SK-N-SH treated with all-trans-retinoic acid at 6 μM for 48 hours (cell line): Measurements from ENCODE around the gene CTSK.

ENCODE experiments used
- ATAC-seq: fragments of 200-7000 bp; cut with Tn5 transposase; 3 replicates; pipeline ENCODE4 v1.9.1; 2020; ENCODE audit warnings: mild to moderate bottlenecking, moderate library complexity
- ARNTL ChIP-seq: fragments of 450-650 bp; formaldehyde crosslinking; IDR thresholded peaks from 2 replicates; pipeline ENCODE4 v1.5.0; 2020; ENCODE audit warnings: low read depth, mild to moderate bottlenecking, moderate library complexity, borderline replicate concordance
- CREB5 ChIP-seq: fragments of 250-450 bp; sonication (Bioruptor Pico); IDR thresholded peaks from 2 replicates; pipeline ENCODE4 v1.5.1; 2020; ENCODE audit warnings: low read depth, mild to moderate bottlenecking, moderate library complexity
- CSRNP3 ChIP-seq: fragments of 250-450 bp; sonication (Bioruptor Pico); IDR thresholded peaks from 2 replicates; pipeline ENCODE4 v1.5.1; 2021; ENCODE audit warnings: mild to moderate bottlenecking, moderate library complexity
- GLIS3 ChIP-seq: fragments of 250-450 bp; sonication (Bioruptor Pico); IDR thresholded peaks from 2 replicates; pipeline ENCODE4 v1.5.0; 2020; ENCODE audit warnings: mild to moderate bottlenecking, moderate library complexity
- ISL1 ChIP-seq: fragments of 250-450 bp; sonication (Bioruptor Pico); IDR thresholded peaks from 2 replicates; pipeline ENCODE4 v2.1.2; 2022; ENCODE audit warnings: mild to moderate bottlenecking, moderate library complexity
- OSR1 ChIP-seq: fragments of 250-450 bp; sonication (Bioruptor Pico); IDR thresholded peaks from 2 replicates; pipeline ENCODE4 v1.8.0; 2022; ENCODE audit warnings: moderate library complexity, mild to moderate bottlenecking, inconsistent platforms
- PATZ1 ChIP-seq: fragments of 250-450 bp; sonication (Bioruptor Pico); IDR thresholded peaks from 2 replicates; pipeline ENCODE4 v1.8.0; 2020; ENCODE audit warnings: mild to moderate bottlenecking, moderate library complexity, borderline replicate concordance
- POU6F1 ChIP-seq: fragments of 250-450 bp; sonication (Bioruptor Pico); IDR thresholded peaks from 2 replicates; pipeline ENCODE4 v1.8.0; 2021; ENCODE audit warnings: low read depth, mild to moderate bottlenecking, moderate library complexity, borderline replicate concordance
- PPARA ChIP-seq: fragments of 250-450 bp; sonication (Bioruptor Pico); IDR thresholded peaks from 2 replicates; pipeline ENCODE4 v1.5.0; 2020; ENCODE audit warnings: mild to moderate bottlenecking, borderline replicate concordance
- RARB ChIP-seq: fragments of 250-450 bp; sonication (Bioruptor Pico); IDR thresholded peaks from 2 replicates; pipeline ENCODE4 v1.8.0; 2021; ENCODE audit warnings: mild to moderate bottlenecking, moderate library complexity
- TCF4 ChIP-seq: fragments of 250-450 bp; sonication (Bioruptor Pico); IDR thresholded peaks from 2 replicates; pipeline ENCODE4 v1.8.0; 2021; ENCODE audit warnings: mild to moderate bottlenecking, moderate library complexity, borderline replicate concordance
- TOX ChIP-seq: fragments of 250-450 bp; sonication (Bioruptor Pico); IDR thresholded peaks from 2 replicates; pipeline ENCODE4 v1.8.0; 2021; ENCODE audit warnings: mild to moderate bottlenecking, moderate library complexity, borderline replicate concordance
- TSHZ2 ChIP-seq: fragments of 250-450 bp; sonication (Bioruptor Pico); IDR thresholded peaks from 2 replicates; pipeline ENCODE4 v1.5.0; 2020; ENCODE audit warnings: mild to moderate bottlenecking, moderate library complexity
- ZC3H10 ChIP-seq: fragments of 250-450 bp; sonication (Bioruptor Pico); IDR thresholded peaks from 2 replicates; pipeline ENCODE4 v1.5.1; 2021; ENCODE audit warnings: mild to moderate bottlenecking, moderate library complexity
- ZFP3 ChIP-seq: fragments of 250-450 bp; sonication (Bioruptor Pico); IDR thresholded peaks from 2 replicates; pipeline ENCODE4 v1.5.0; 2020; ENCODE audit warnings: mild to moderate bottlenecking, moderate library complexity
- ZFP30 ChIP-seq: fragments of 450-650 bp; formaldehyde crosslinking; IDR thresholded peaks from 2 replicates; pipeline ENCODE4 v1.5.0; 2022; ENCODE audit warnings: mild to moderate bottlenecking, moderate library complexity
- ZNF565 ChIP-seq: fragments of 450-650 bp; formaldehyde crosslinking; conservative IDR thresholded peaks from 2 replicates; pipeline ENCODE4 v1.5.0; 2020; ENCODE audit warnings: low read depth, mild to moderate bottlenecking, moderate library complexity
- ZNF70 ChIP-seq: fragments of 450-650 bp; formaldehyde crosslinking; IDR thresholded peaks from 2 replicates; pipeline ENCODE4 v1.5.0; 2020; ENCODE audit warnings: mild to moderate bottlenecking, moderate library complexity
- ZNF8 ChIP-seq: fragments of 450-650 bp; formaldehyde crosslinking; IDR thresholded peaks from 2 replicates; pipeline ENCODE4 v1.5.0; 2020; ENCODE audit warnings: mild to moderate bottlenecking, moderate library complexity

Gene CTSK

GRCh38 chr1:150805899-150806298 lies 2.2 kb downstream of the CTSK start:
- TF ChIP-seq ISL1 (CRISPR knock-in tag) (no peak), ARNTL (no peak), ZC3H10 (CRISPR knock-in tag) (no peak), POU6F1 (no peak), ZNF70 (CRISPR knock-in tag) (no peak)
- ATAC-seq = no peak

- no peak for ATAC-seq
- TF ChIP-seq OSR1 (CRISPR knock-in tag) (no peak), TOX (CRISPR knock-in tag) (no peak), GLIS3 (CRISPR knock-in tag) (no peak), TSHZ2 (CRISPR knock-in tag) (no peak), ARNTL (no peak), POU6F1 (no peak), ZNF70 (CRISPR knock-in tag) (no peak)
Measured at GRCh38 chr1:150804671-150805070, 3.4 kb downstream of the CTSK start.

GRCh38 chr1:150799089-150799488 lies 9.0 kb downstream of the CTSK start:
- TF ChIP-seq TCF4 (CRISPR knock-in tag) = no peak
- no peak for TF ChIP-seq ZNF565 (CRISPR knock-in tag)
- no peak for TF ChIP-seq TOX (CRISPR knock-in tag)
- no peak for TF ChIP-seq CREB5 (CRISPR knock-in tag)
- no peak for TF ChIP-seq ZFP30 (CRISPR knock-in tag)
- no peak for TF ChIP-seq PATZ1 (CRISPR knock-in tag)
- no peak for TF ChIP-seq ZNF8 (CRISPR knock-in tag)
- TF ChIP-seq ZFP3 (CRISPR knock-in tag) = no peak
- TF ChIP-seq PPARA (CRISPR knock-in tag) = no peak
- TF ChIP-seq ARNTL = no peak
- no peak for TF ChIP-seq GLIS3 (CRISPR knock-in tag)
- ATAC-seq = no peak

GRCh38 chr1:150798525-150798924 lies 9.5 kb downstream of the CTSK start:
- ATAC-seq = no peak

More at GRCh38 chr1:150798525-150798924, 9.5 kb downstream of the CTSK start:
- no peak for TF ChIP-seq RARB (CRISPR knock-in tag)
- no peak for TF ChIP-seq GLIS3 (CRISPR knock-in tag)
- TF ChIP-seq CSRNP3 (CRISPR knock-in tag) = no peak
